Stomach (tissue), 9 donors: Measurements from ENCODE around the gene BTG4. TPM values are rescaled to one million over a fixed set of nuclear protein-coding genes. Genes with fewer than 3 reads are reported as not detected.

Source experiments
- DNase-seq, 2 donors: peaks; one replicate each; pipeline versions ENCODE4 v3.0.0 to v3.0.0-alpha.2; 2013 to 2019
- H3K27ac ChIP-seq, 5 donors: fragments of 200-600 bp in 4 of 5; sonication (generic) in 4 of 5; one replicate each; pipeline ENCODE4 v1.5.1; 2013 to 2019; ENCODE audit warnings: mild to moderate bottlenecking in 1 of 5, moderate library complexity in 1 of 5
- H3K27me3 ChIP-seq, 3 donors: fragments of 200-600 bp; sonication (generic); one replicate each; pipeline ENCODE4 v1.5.1; 2017 to 2019; ENCODE audit warnings: mixed run types in 1 of 3
- H3K36me3 ChIP-seq, 4 donors: fragments of 200-600 bp; sonication (generic); 1 replicate in 3 of 4; 2 replicates in 1 of 4; pipeline ENCODE4 v1.5.1; 2016 to 2019
- H3K4me1 ChIP-seq, 4 donors: fragments of 200-600 bp; sonication (generic); one replicate each; pipeline ENCODE4 v1.5.1; 2016 to 2019
- H3K4me3 ChIP-seq, 4 donors: fragments of 200-600 bp; sonication (generic) in 3 of 4; one replicate each; pipeline ENCODE4 v1.5.1; 2016 to 2019; ENCODE audit warnings: mild to moderate bottlenecking in 1 of 4
- H3K9me3 ChIP-seq, 4 donors: fragments of 200-600 bp; sonication (generic); one replicate each; pipeline ENCODE4 v1.5.1; 2016 to 2019
- CTCF ChIP-seq, 7 experiments: fragments of 450-650 bp in 4 of 7; fragments of 200-600 bp in 3 of 7; sonication (generic) in 3 of 7; IDR thresholded peaks; one replicate each; pipeline ENCODE4 v1.5.1; 2016 to 2019; ENCODE audit warnings: antibody characterized with exemption in 7 of 7, control low read depth in 2 of 7, mild to moderate bottlenecking in 1 of 7
- EP300 ChIP-seq: sonication (generic); formaldehyde crosslinking; IDR thresholded peaks from one replicate; pipeline ENCODE4 v1.6.1; 2017; ENCODE audit warnings: antibody characterized with exemption
- POLR2A ChIP-seq, 4 donors: fragments of 450-650 bp; IDR thresholded peaks; one replicate each; pipeline ENCODE4 v1.6.1; 2016; ENCODE audit warnings: antibody characterized with exemption in 4 of 4, control low read depth in 2 of 4, mild to moderate bottlenecking in 1 of 4, moderate library complexity in 1 of 4
- POLR2AphosphoS5 ChIP-seq, 3 donors: sonication (generic); formaldehyde crosslinking; IDR thresholded peaks; one replicate each; pipeline ENCODE4 v1.6.1; 2016; ENCODE audit warnings: antibody characterized with exemption in 3 of 3
- WGBS, 5 donors: extraction: QIAGEN DNeasy Blood & Tissue Kit in 3 of 5; methylation state at CpG; one replicate each; pipeline versions ENCODE4 v1.1.5 to v1.1.7; 2013 to 2018; 5-methylcytosine and 5-hydroxymethylcytosine counted together
- intact Hi-C: fragments of 100-400 bp; cut with DNase I; formaldehyde crosslinking; loops from one replicate; pipeline ENCODE4 v1.15.1; 2023; ENCODE audit warnings: low total_unique reads
- polyA plus RNA-seq, 3 donors: library from polyadenylated mRNA; stranded (reverse); fragments of 200-250 nt; gene quantifications; one replicate each; pipeline ENCODE4 v1.2.3, GENCODE V29; 2013
- small RNA-seq, 4 donors: library from RNA; depleted of rRNA; stranded (forward); fragments of <200 nt; gene quantifications; one replicate each; pipeline ENCODE3, GENCODE V24; 2016
- total RNA-seq, 5 donors: library from RNA; depleted of rRNA; stranded (reverse); fragments of >200 nt; gene quantifications; one replicate each; pipeline versions ENCODE4 v1.1.0 to v1.2.3, GENCODE V29; 2014 to 2016
- donor health status: healthy with polysubstance abuse.
- donor health status: Bipolar disorder and iron deficiency.
- donor health status: healthy.

The BTG4 gene
- total and polyA plus RNA-seq, 8 donors, result not detected

- 70 to 84% (median 81%) methylated on average over 2 of the region's 2 CpGs for WGBS, 5 donors
- no peaks in the 10 kb centered on the region for H3K9me3 ChIP-seq
- DNase-seq, result no peak
- H3K4me1 ChIP-seq, result peaks cover under 1 to 18% (median 14%) of the 10 kb centered on the region in 4 donors
- no peaks in the 10 kb centered on the region for H3K36me3 ChIP-seq
- no peaks in the 10 kb centered on the region for H3K27me3 ChIP-seq
- H3K27ac ChIP-seq, result no peak overlapping the region
- intact Hi-C loops, result loop anchor here (5.0 kb wide), 1 partner anchor 163 kb away; no protein-coding TSS in a partner anchor
- H3K4me3 ChIP-seq, result no peak overlapping the region
- TF ChIP-seq EP300 (no peak), CTCF (IDR thresholded peaks at IDR 0.05) (no peak), POLR2A (IDR thresholded peaks at IDR 0.05) (no peak), POLR2AphosphoS5 (IDR thresholded peaks at IDR 0.05) (no peak)
Observed at GRCh38 chr11:111445586-111445985, 66.6 kb downstream of the BTG4 start.

Small RNA genes within 50 kb of the gene (small RNA-seq; reads per million reads assigned to genes)
- 0.07 to 1.7 (median 0.47) reads per million in 4 donors for gene MIR34B
- gene MIR34C, result 1.3 to 4.9 (median 3.0) reads per million in 4 donors

Other genes with a start within 250 kb of the BTG4 start
- gene POU2AF3, start 213.8 kb downstream of the BTG4 start, total RNA-seq, result 1 to 10 TPM in 4 of 5 donors, under 1 TPM in 1; 0.58 to 7.6 (median 3.1) TPM
- 10 to 100 TPM in 1 of 3 donors, 1 to 10 TPM in 2; 3.3 to 10.1 (median 4.3) TPM for gene POU2AF3, start 213.8 kb downstream of the BTG4 start, polyA plus RNA-seq
- 10 to 100 TPM in 2 of 5 donors, 1 to 10 TPM in 2, not detected in 1; 2.8 to 43.2 (median 14.8) TPM for gene POU2AF1, start 133.1 kb downstream of the BTG4 start, total RNA-seq
- 10 to 100 TPM in 1 of 3 donors, 1 to 10 TPM in 2; 7.0 to 12.3 (median 8.8) TPM for gene POU2AF1, start 133.1 kb downstream of the BTG4 start, polyA plus RNA-seq
- gene HOATZ, start 2.4 kb upstream of the BTG4 start, total RNA-seq, result not detected
- under 1 TPM in 1 of 3 donors, not detected in 2; 0.18 TPM for gene HOATZ, start 2.4 kb upstream of the BTG4 start, polyA plus RNA-seq
- 10 to 100 TPM in 3 of 5 donors, 1 to 10 TPM in 1, under 1 TPM in 1; 0.87 to 54.0 (median 23.5) TPM for gene LAYN, start 28.3 kb upstream of the BTG4 start, total RNA-seq
- gene LAYN, start 28.3 kb upstream of the BTG4 start, polyA plus RNA-seq, result 1 to 10 TPM; 2.4 to 3.3 (median 2.6) TPM
- gene SIK2, start 90.1 kb upstream of the BTG4 start, total RNA-seq, result 10 to 100 TPM in 4 of 5 donors, 1 to 10 TPM in 1; 5.5 to 86.9 (median 41.7) TPM
- 10 to 100 TPM in 1 of 3 donors, 1 to 10 TPM in 2; 6.0 to 10.6 (median 8.9) TPM for gene SIK2, start 90.1 kb upstream of the BTG4 start, polyA plus RNA-seq